Measurements from ENCODE around the gene COL16A1. TPM values are rescaled to one million over a fixed set of nuclear protein-coding genes. Genes with fewer than 3 reads are reported as not detected.

COL16A1 gene
- total RNA-seq, 2 donors from 2014 or later: 15.7 to 23.3 TPM

DNA sequence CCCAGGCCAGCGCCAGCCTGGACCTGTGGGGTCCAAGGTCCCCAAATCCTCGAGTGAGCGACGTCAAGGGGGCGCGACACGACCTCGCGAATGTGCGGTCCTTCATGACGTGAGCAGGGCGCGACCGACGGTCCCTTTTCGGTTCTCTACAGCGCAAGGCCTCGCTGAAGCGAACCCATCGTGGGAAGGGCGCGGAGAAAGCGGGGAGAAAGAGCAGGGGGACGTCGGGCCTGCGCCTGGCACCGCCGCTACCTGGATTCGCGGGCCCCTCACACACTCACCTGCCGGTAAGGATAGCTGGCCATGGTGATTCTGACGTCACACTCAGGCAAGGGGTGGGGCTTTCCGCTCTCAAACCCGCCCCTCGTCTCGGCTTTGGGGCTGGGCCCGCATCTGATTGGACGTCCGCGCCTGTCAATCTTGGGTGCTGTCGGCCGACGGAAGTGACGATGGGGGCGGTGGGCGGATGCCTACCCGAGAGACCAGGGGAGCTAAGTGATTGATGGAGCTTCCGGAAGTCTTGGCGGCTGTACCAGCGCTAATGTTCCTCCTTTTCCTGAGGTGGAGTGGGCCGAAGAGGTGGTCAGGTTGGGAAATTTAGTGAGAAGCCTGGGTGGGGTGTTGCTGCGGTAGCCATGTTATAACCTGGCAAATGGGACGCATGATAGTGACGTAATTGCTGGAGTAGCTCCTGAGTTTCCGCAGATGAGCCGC lies 59.1 kb downstream of the COL16A1 start, which contains the start of gene PEF1:
Gene PEF1 (minus strand): TSS at position 317 of the 714 bp plus-strand sequence. CDS start 12 bp downstream, at position 305.
- intact Hi-C loops (cut with DNase I, micrococcal nuclease): no loop called here
- DNase-seq (peak; percentile 99 to 100), ATAC-seq (peak; percentile 92)

DNA sequence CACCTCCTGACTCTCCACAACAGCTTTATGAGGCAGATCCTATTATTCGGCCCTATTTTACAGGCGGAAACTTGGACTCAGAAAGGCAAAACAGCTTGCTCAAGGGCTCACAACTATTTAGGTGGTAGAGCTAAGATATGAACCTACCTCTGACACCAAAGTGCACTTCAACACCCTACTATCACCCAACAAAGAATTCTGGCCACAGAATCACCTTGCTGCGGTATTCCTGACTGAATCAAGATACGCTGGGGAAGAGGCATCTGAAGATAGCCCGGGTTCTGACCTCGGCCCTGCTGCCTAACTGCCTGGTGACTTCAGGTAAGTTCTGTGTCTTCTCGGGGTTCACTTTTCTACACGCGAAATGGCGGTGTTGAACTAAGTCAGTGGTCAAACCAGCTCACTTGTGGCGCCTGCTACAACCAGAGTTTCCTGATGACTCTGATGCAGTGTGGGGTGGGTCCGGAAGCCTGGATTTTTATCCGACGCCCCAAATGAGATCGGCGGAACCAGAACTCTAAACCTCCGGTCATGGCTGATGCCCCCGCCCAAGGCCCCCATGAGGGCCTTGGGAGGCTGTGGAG lies 59.7 kb downstream of the COL16A1 start:
- ATAC-seq: peak; percentile 38
- DNase-seq: no peak
- intact Hi-C loops (cut with DNase I, micrococcal nuclease): no loop called here

DNA sequence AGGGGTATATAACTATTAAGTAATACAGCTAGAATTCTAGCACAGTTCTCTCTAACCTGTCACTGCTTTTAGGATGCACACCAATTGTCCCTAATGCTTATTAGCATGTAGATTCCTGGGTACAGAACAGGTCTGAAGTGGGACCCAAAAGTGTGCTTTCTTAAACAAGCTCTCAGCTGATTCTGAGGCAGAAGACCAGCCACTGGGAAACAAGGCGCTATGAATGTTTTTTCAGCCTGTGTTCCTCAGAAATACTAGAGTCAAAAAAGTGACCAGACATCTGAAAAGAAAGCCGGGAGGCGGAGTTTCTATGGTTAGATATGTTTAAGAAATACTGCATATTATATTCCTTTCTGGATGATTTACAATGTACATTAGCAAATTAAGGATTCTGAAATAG lies 60.9 kb downstream of the COL16A1 start:
- no peak for DNase-seq
- intact Hi-C loops (cut with DNase I, micrococcal nuclease): no loop called here
- no peak for ATAC-seq

DNA sequence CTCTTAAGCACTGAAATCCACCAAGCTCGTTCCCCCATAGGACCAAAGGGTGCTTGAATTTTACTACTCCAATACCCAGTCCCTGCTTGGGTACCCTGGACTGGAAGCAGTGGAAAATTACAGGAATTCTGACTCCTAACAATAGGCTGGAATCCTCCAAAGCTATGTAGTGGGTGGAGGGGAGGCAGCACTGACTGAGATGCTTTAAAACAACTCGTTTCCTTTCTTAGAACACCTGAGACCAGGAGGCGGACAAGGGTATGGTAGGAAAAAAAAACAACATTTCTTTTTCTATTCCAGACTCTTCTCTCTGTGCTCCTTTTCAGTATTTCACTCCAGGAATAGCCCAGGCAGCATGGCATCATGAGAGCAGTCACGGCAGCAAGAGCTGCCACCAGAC lies 61.5 kb downstream of the COL16A1 start:
- ATAC-seq (no peak), DNase-seq (no peak)
- intact Hi-C loops (cut with DNase I, micrococcal nuclease): no loop called here

- intact Hi-C loops (cut with DNase I, micrococcal nuclease): no loop called here
- DNase-seq: no peak
- ATAC-seq: no peak
These were observed 62.9 kb downstream of the COL16A1 start for GRCh38 chr1:31640964-31641363.

- DNase-seq (no peak), ATAC-seq (no peak)
- intact Hi-C loops (cut with DNase I, micrococcal nuclease): no loop called here
These were observed 63.6 kb downstream of the COL16A1 start for GRCh38 chr1:31640179-31640578.

GRCh38 chr1:31639543-31639942 lies 64.3 kb downstream of the COL16A1 start:
- no peak for DNase-seq
- intact Hi-C loops (cut with DNase I, micrococcal nuclease): no loop called here
- no peak for ATAC-seq

GRCh38 chr1:31637915-31638673 lies 65.7 kb downstream of the COL16A1 start:
- intact Hi-C loops (cut with DNase I, micrococcal nuclease): no loop called here
- peak; percentile 80 for ATAC-seq
- DNase-seq: peak; percentile 35 to 72

GRCh38 chr1:31633117-31633516 lies 70.7 kb downstream of the COL16A1 start:
- intact Hi-C loops (cut with DNase I, micrococcal nuclease): no loop called here

GRCh38 chr1:31632649-31633048 lies 71.2 kb downstream of the COL16A1 start:
- ATAC-seq (peak; percentile 84), DNase-seq (peak in 1 of 2 donors; percentile 72)
- intact Hi-C loops (cut with DNase I, micrococcal nuclease): no loop called here

More at GRCh38 chr1:31633117-31633516, 70.7 kb downstream of the COL16A1 start:
- peak; percentile 63 to 70 for DNase-seq
- ATAC-seq: peak; percentile 66

DNA sequence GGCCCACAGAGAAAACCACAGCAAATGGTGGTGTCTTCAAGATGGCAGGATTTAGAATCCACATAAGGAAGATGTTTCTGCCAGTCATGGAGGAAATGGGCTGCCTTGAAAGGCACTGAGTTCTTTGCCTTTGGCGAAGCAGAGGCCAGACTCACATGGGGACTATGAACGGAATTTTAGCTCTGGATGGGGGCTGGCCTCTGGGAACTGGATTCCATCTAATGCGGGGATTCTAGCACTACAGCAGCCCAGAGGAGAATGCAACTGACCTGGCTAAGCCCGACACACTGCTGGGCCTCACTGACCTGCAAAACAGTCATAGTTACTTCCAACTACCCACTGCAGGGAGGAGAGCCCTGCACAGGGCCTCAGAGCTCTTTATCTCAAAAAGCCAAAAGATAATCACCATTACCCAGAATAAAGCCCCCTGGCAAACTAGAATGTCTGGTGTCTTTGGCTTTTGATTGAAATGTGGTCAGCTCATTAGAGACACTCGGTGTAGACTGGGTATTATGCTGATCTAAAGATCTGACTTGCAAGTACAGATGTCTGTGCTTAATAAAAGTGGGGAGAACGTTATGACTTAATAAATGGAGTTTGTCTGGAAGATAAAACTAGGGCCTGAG lies 74.8 kb downstream of the COL16A1 start:
- intact Hi-C loops (cut with DNase I, micrococcal nuclease): no loop called here
- no peak for ATAC-seq

DNA sequence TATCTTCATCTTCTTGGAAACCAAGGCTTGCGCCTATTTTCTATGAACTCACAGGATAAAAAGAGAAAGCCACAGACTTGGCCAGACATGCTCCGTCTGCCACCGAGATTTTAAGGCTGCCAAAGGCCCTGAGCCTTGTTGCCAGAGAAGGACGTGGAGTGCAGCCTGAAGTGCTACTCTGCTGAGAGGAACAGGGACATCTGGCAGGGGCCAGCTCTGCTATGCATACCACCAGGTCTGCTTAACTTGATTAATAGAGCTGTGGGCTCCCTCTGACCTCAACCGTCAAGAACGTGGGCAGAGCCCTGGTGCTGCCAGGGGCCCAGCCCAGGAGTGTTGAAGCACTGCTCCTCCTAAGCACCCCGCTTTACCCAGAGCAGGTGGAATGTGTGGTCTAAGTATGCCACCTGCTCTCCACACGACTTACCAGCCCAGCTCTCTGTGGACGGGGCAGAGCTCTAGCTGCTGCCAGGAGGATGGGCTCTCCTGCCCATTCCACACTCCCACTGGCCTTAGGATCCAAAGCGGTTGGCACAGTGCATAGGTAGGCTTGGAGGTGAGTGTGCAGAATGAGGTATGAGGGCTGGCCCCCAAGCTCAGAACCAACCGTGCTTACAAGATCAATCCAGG lies 75.8 kb downstream of the COL16A1 start:
- intact Hi-C loops (cut with DNase I, micrococcal nuclease): no loop called here
- DNase-seq (no peak), ATAC-seq (no peak)

More for the DNA sequence above, 74.8 kb downstream of the COL16A1 start:
- DNase-seq: no peak

- intact Hi-C loops (cut with DNase I, micrococcal nuclease): no loop called here
- ATAC-seq (peak; percentile 82), DNase-seq (peak; percentile 31 to 78)
These were observed 76.4 kb downstream of the COL16A1 start for GRCh38 chr1:31627301-31627929.

DNA sequence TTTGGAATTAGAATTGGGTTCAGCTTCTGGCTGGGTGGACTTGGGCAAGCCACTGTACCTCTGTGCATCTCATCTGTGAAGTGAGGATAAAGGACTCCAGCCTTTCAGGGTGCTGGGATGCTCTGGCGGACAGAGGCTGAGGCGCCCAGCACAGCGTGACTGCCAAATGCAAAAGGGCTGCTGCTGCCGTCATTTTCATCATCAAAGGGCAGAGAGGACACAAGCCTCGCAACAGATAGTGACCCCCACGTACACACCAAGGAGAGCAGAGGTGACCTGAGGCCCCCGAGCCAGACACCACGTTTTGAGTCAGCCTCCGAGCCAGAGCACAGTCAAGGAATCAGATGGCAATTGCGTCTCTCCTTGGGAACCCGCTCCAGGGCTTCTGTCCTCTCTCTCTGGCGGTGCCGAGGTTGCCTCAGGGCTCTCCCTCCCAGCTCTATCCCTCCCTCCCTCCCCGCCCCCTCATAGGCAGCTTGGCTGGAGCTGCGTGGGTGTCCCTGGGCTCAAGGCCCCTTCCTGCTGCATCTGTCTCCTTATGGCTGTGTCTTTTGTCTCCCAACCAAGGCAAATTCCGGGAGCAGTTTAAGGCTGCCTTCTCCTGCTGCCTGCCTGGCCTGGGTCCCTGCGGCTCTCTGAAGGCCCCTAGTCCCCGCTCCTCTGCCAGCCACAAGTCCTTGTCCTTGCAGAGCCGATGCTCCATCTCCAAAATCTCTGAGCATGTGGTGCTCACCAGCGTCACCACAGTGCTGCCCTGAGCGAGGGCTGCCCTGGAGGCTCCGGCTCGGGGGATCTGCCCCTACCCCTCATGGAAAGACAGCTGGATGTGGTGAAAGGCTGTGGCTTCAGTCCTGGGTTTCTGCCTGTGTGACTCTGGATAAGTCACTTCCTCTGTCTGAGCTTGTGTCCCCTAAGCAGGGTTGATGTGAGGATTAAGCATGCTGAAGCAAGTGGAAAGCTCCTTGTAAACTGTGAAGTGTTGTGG lies 77.3 kb downstream of the COL16A1 start:
- peak; percentile 3 for ATAC-seq
- DNase-seq: no peak
- intact Hi-C loops (cut with DNase I, micrococcal nuclease): no loop called here

DNA sequence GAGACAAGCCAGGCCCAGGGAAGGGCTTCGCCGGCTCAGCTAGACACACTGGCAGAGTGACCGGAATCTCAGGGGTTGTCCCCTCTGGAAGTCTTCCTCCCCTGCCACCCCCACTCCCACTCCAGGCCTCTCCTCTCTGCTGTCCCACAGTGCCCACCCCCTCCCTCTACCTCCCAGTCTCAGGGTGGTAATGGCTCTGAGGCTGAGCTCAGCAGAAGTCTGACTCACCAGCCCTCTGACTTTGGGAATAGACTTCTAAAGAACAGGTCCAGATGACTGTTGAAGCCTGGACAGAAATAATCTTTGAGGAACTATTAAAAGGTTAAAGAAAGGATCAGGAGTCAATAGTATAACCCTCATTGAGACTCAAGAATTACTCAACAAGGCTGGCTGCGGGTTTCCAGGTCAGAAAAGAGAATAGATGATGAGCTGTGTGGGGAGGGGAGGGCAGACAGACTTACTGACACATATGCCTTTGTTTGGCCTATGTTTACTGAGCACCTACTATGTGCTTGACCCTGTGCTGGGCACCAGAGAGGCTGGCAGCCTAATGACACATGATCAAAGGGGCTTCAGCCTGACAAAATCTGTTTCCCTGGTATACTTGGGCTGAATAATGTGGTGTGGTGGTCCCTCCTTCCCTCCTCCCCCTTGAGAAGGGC lies 78.1 kb downstream of the COL16A1 start:
- intact Hi-C loops (cut with DNase I, micrococcal nuclease): no loop called here
- DNase-seq (no peak), ATAC-seq (no peak)

GRCh38 chr1:31624731-31625514 lies 78.9 kb downstream of the COL16A1 start:
- no peak for DNase-seq
- intact Hi-C loops (cut with DNase I, micrococcal nuclease): no loop called here
- ATAC-seq: no peak
